ENCODE results near the gene SMAD6. TPM values are rescaled to one million over a fixed set of nuclear protein-coding genes. Genes with fewer than 3 reads are reported as not detected.

SMAD6 gene
- total and polyA plus RNA-seq, 10 of the 15 experiments (the other 5 are each of a cell fraction or from before 2014, with no cell fraction given) = under 0.01 to 0.10 (median 0.03) TPM; not detected in 7

GRCh38 chr15:66705277-66706146 is 3.5 kb downstream of the SMAD6 start:
- FAIRE-seq (no peak), ATAC-seq (no peak), DNase-seq (ENCODE audit: low read depth, low spot score) (no peak)
- Histone ChIP-seq H4K20me1 (ENCODE audit: control insufficient read depth, insufficient read depth) (peaks cover 4% of the 10 kb centered on the region), H3K27ac (ENCODE audit: control insufficient read depth, insufficient read depth) (no peak overlapping the region), H3K27me3 (replicated peaks in 1 of 2; ENCODE audit: control insufficient read depth in 2 of 2, insufficient read depth in 2 of 2, low read length in 1 of 2) (peaks cover 11 to 15% of the 10 kb centered on the region in 2 experiments), H3K36me3 (ENCODE audit: control insufficient read depth in 2 of 2, insufficient read depth in 2 of 2, low read length in 1 of 2) (no peaks in the 10 kb centered on the region), H3K9ac (ENCODE audit: control insufficient read depth, insufficient read depth, low read length) (no peak overlapping the region), H3K4me2 (ENCODE audit: control insufficient read depth, insufficient read depth) (no peak overlapping the region), H3K4me1 (ENCODE audit: control insufficient read depth, insufficient read depth, low read length) (peaks cover 20% of the 10 kb centered on the region), H3K9me3 (replicated peaks; ENCODE audit: control insufficient read depth, insufficient read depth, low read length) (no peaks in the 10 kb centered on the region), H3K79me2 (ENCODE audit: control insufficient read depth, insufficient read depth, low read length) (no peaks in the 10 kb centered on the region), H3K4me3 (no peak overlapping the region), H2AFZ (ENCODE audit: control insufficient read depth, low read depth, low read length) (no peak overlapping the region)
- ChIA-PET RAD21 (ENCODE audit: unreplicated experiment) (no interaction called here), SMC1A (ENCODE audit: uncharacterized antibody, unreplicated experiment) (no interaction called here), CTCF (interaction anchor here (0.7 to 1.8 kb wide), 5 partner anchors 12 to 387 kb away, joined by 3 to 5 read pairs (median 4); no protein-coding TSS in a partner anchor), POLR2A (no interaction called here)
- WGBS (ENCODE audit: insufficient coverage, insufficient replicate concordance, low lambda C conversion rate, missing lambda C conversion rate) = 51% methylated on average over 6 of the region's 6 CpGs
- BruUV-seq (replicated peaks) = no TSS peak
- intact Hi-C loops (cut with micrococcal nuclease; ENCODE audit: unreplicated experiment) (loop anchor here (10.0 kb wide), 1 partner anchor 91 kb away; no protein-coding TSS in a partner anchor), in situ Hi-C loops (cut with MboI) (no loop called here)
- no peak for TF ChIP-seq SMARCA5 (IDR thresholded peaks at IDR 0.05)
- TF ChIP-seq TCF3 (IDR thresholded peaks at IDR 0.05; ENCODE audit: borderline replicate concordance, insufficient read depth, low read depth, low read length) = no peak
- TF ChIP-seq CHD4 (IDR thresholded peaks at IDR 0.05) = no peak
- no peak for TF ChIP-seq RELA (IDR thresholded peaks at IDR 0.05; ENCODE audit: borderline replicate concordance, partially characterized antibody)
- TF ChIP-seq GATAD2B (conservative IDR thresholded peaks at IDR 0.05; ENCODE audit: low read depth) = no peak
- no peak for TF ChIP-seq KDM1A (IDR thresholded peaks at IDR 0.05; ENCODE audit: borderline replicate concordance)
- no peak for TF ChIP-seq NBN (IDR thresholded peaks at IDR 0.05)
- TF ChIP-seq, protein P1, sequence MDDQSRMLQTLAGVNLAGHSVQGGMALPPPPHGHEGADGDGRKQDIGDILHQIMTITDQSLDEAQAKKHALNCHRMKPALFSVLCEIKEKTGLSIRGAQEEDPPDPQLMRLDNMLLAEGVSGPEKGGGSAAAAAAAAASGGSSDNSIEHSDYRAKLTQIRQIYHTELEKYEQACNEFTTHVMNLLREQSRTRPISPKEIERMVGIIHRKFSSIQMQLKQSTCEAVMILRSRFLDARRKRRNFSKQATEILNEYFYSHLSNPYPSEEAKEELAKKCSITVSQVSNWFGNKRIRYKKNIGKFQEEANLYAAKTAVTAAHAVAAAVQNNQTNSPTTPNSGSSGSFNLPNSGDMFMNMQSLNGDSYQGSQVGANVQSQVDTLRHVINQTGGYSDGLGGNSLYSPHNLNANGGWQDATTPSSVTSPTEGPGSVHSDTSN (IDR thresholded peaks at IDR 0.05; ENCODE audit: insufficient replicate concordance, low read depth, low read length) = no peak
- no peak for TF ChIP-seq STAT3 (IDR thresholded peaks at IDR 0.05; ENCODE audit: low read depth, low read length)
- no peak for TF ChIP-seq HDAC6 (IDR thresholded peaks at IDR 0.05; ENCODE audit: unreplicated experiment)
- TF ChIP-seq FOS (IDR thresholded peaks at IDR 0.05; ENCODE audit: borderline replicate concordance, extremely low read depth, insufficient read length) = no peak
- TF ChIP-seq BCLAF1 (IDR thresholded peaks at IDR 0.05) = no peak
- TF ChIP-seq POLR2AphosphoS2 (IDR thresholded peaks at IDR 0.05; ENCODE audit: low read depth, low read length) = no peak
- no peak for TF ChIP-seq YBX1 (IDR thresholded peaks at IDR 0.05)
- TF ChIP-seq RFX5 (IDR thresholded peaks at IDR 0.05; ENCODE audit: low read depth, low read length) = no peak
- TF ChIP-seq SREBF1 (IDR thresholded peaks at IDR 0.05; ENCODE audit: low read length) = no peak
- no peak for TF ChIP-seq PML (IDR thresholded peaks at IDR 0.05; ENCODE audit: low read length)
- TF ChIP-seq BRCA1 (IDR thresholded peaks at IDR 0.05; ENCODE audit: low read depth, low read length) = no peak
- no peak for TF ChIP-seq RBBP5 (conservative IDR thresholded peaks at IDR 0.05)
- TF ChIP-seq NFYB (IDR thresholded peaks at IDR 0.05; ENCODE audit: insufficient read depth, low read depth, low read length) = no peak

Data from GM12878 (cell line).